ENCODE results near the gene EVC2. TPM values are rescaled to one million over a fixed set of nuclear protein-coding genes. Genes with fewer than 3 reads are reported as not detected.

The EVC2 gene
- total RNA-seq, 2 experiments from 2014 or later, result 0.82 to 0.89 TPM

DNA sequence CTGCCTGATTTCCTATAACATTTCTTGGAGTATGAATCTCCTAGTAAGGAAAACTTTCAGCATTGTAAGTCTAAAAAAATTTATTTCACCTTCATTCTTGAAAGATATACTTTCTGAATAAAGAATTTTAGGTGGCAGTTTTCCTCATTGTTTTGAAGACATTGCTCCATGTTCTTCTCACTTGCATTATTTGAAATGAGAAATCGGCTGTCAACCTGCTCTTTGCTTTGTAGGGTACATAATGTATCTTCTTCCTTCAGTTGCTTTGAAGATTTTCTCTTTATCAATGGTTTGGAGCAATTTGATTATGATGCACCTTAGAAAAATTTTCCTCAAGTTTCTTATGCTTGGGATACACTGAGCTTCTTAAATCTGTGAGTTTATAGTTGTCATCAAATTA lies 120.3 kb downstream of the EVC2 start:
- CTCF ChIA-PET, result no interaction called here
- POLR2A ChIA-PET, result no interaction called here

DNA sequence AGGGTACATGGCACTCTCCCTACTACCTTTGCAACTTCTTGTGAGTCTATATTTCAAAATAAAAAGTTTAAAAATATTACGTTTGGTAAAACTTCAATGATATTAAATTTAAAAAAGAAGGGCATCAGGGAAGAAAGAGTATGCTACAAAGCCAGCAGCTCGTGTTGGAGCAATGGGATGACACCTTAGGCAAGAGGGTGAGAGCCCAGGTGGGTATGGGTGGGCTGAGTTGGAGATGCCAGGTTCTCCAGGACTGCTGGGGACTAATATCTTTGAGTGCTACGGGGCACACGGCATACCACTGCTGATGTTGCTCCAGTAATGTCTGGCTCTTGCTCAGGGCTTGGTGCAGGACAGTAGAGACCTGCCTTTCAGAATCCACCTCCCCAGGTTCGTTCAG lies 132.4 kb downstream of the EVC2 start:
- CTCF ChIA-PET, result no interaction called here
- POLR2A ChIA-PET, result no interaction called here

- ChIA-PET CTCF (interaction anchor here (0.5 kb wide), 1 partner anchor 37 kb away, joined by 3 read pairs; no protein-coding TSS in a partner anchor), POLR2A (no interaction called here)
These were observed 134.0 kb downstream of the EVC2 start for GRCh38 chr4:5574386-5574785.

- CTCF ChIA-PET, result no interaction called here
- POLR2A ChIA-PET, result no interaction called here
These were observed 134.4 kb downstream of the EVC2 start for GRCh38 chr4:5573965-5574364.

DNA sequence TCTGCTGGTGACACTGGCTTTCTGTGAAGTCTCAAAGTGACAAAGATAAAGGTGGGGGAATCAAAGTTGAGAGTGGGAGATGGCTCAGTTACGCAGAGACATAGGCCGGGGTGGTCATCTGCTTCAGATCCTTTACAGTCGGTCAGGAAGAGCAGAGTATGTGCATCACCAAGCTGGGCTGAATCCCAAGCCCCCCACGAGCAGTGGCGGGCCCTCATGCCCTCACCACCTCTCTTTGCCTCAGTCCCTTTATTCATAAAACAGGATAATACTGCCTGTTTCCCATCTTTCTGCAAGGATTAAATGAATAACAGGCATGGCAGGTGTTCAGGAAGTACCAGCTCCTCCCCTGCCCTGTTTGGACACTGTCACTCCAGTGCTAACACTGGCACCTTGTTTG lies 135.6 kb downstream of the EVC2 start:
- CTCF ChIA-PET, result no interaction called here
- POLR2A ChIA-PET, result no interaction called here

- POLR2A ChIA-PET, result no interaction called here
- CTCF ChIA-PET, result no interaction called here
These were observed 136.2 kb downstream of the EVC2 start for GRCh38 chr4:5572114-5572513.

GRCh38 chr4:5571646-5572045 lies 136.7 kb downstream of the EVC2 start:
- POLR2A ChIA-PET, result no interaction called here
- CTCF ChIA-PET, result no interaction called here

DNA sequence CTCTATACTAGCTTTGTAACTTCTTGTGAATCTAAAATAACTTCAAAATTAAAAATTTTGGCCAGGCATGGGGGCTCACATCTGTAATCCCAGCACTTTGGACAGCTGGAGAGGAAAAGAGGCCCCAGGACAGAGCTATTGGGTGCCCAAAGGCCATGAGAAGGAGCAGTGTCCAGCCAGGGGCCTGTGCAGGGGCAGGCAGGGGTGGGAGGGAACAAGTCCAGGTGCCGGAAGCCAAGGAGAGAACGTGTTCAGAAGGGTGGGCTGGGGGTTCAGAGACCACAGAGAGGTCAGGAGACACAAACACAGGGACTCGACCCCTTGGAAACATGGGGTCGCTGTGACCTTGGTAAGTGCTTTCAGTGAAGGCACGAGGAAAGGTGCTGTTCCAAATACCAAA lies 138.9 kb downstream of the EVC2 start:
- ChIA-PET CTCF (no interaction called here), POLR2A (no interaction called here)

DNA sequence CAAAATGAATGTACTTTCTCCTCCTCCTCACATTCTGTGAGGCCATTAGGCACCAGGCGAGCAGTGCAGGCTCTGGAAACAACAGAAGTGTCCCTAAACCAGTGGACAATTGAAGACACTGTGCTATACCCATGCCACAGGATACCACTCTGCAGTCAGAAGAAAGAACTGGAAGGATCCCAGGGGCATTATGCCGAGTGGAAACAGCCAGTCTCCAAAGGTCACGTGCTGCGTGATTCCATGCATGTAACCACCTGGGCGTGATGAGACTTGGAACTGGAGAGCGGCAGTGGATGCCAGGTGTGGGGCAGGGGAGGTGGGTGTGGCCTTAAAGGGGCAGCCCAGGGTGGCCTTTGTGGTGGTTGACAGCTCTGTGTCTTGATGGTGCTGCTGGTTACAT lies 139.4 kb downstream of the EVC2 start:
- POLR2A ChIA-PET, result no interaction called here
- CTCF ChIA-PET, result no interaction called here

DNA sequence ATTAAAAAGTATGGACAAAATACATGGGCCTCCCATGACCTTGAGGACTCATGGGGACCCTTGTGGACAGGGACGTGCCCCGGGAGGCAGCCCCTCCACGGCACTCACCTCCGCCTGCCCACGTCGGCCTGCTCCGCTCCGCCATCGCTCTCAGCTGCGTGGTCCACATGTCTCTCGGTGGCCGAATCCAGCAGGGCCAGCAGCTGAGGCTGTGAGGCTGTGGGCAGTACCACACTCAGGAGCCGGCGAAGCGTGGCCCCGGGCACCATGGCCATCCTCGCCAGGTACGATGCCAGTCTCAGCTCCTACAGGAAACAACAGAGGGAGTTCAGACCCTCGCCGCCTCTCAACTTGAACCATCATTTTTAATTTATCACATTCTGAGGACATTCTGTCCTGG lies 140.0 kb downstream of the EVC2 start:
- ChIA-PET CTCF (no interaction called here), POLR2A (no interaction called here)

GRCh38 chr4:5566991-5567390 lies 141.4 kb downstream of the EVC2 start:
- POLR2A ChIA-PET, result no interaction called here
- CTCF ChIA-PET, result no interaction called here

DNA sequence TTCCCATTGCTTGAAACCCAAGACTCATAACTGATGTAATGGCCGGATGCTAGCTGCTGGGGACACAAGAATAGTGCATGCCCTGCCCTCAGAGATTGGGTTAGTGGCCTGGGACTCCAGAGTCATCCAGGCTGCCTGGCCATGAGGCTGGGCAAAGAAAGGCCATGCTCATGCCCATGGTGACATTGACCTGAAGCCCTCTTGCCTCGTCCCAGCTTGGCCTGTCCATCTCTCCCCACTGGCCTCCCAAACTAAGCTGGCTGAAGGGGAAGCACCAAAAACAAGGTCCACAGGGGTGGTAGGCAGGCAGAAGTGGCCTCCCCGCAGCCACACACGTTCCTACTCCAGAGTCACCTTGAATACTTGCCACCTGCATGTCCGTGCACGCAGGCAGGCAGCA lies 141.8 kb downstream of the EVC2 start:
- ChIA-PET CTCF (no interaction called here), POLR2A (no interaction called here)

DNA sequence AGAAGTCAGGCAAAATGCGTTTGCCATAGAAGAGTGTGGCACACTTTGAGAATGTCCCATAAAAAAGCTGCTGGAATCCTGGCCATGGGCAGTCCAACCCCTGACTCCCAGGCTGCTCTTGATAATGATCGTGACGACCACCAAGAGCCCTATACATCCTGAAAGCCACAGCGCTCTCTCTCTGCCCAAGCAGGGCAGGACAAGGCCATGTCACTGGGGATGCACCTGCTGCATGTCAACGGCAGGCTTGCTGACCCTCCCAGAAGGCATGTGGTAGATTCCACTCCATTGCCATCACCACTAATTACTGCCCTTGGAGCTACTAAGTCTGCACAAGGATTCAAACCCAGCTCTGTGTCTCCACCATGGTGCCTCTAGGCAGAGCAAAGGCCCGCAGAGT lies 144.5 kb downstream of the EVC2 start:
- ChIA-PET CTCF (no interaction called here), POLR2A (no interaction called here)

DNA sequence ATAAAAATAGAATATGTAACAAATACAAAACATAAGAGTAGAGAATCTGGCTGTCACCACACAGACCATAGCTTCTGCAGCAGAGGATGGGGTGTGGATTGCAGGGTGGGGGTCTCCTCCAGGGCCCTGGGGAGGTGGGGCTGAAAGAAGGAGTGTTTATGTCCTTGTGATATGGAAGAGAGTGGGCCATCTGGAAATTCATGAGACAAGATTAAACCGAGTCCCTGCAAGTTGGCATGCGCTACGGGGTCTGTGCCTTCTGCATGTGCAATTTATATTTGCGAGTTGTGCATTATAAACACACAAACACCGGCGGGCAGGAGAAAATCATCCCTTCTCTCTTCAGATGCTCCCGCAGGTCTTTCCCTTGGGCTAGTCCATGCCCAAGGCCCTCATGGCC lies 145.9 kb downstream of the EVC2 start:
- POLR2A ChIA-PET, result no interaction called here
- CTCF ChIA-PET, result no interaction called here

DNA sequence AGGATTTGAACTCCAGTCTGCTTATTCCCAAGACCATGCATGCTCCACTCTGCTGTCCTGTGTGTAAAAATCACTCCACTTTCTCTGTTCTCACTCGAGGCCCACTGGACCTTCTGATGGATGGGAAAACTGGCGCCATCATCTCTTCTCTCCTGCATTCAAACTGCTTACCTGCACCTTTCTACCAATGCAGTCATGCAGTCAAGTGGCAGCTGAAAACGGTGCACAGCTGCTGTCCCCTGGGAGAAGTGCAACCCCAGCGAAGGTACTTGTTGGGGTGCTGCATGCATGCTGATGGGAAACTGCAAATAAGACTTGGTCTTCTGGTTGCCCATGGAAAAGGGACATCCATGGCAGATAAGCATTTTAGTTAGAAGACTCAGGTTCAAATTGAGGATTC lies 147.1 kb downstream of the EVC2 start:
- ChIA-PET CTCF (no interaction called here), POLR2A (no interaction called here)

- POLR2A ChIA-PET, result no interaction called here
- CTCF ChIA-PET, result no interaction called here
These were observed 149.9 kb downstream of the EVC2 start for GRCh38 chr4:5558502-5558901.

- ChIA-PET POLR2A (no interaction called here), CTCF (no interaction called here)
These were observed 154.0 kb downstream of the EVC2 start for GRCh38 chr4:5554376-5554775.

- CTCF ChIA-PET, result no interaction called here
- POLR2A ChIA-PET, result no interaction called here
These were observed 154.6 kb downstream of the EVC2 start for GRCh38 chr4:5553801-5554200.

DNA sequence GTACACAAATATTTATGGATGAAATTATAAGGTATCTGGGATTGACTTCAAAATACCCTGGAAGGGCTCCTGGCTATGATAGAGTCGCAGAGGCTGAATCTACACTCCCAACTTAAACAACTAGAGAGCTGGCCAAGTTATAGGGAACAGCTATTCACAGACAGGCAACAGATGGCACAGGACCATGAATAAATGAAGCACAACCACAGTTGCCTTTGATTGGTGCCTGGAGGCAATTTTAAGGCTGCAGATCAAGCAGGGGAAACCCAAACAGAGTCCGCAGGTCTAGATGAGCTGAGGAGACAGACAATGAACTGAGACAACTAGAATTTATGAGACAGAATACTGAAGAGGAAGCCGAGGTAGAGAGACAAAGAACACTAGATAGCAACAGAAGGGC lies 155.9 kb downstream of the EVC2 start:
- POLR2A ChIA-PET, result no interaction called here
- CTCF ChIA-PET, result no interaction called here

DNA sequence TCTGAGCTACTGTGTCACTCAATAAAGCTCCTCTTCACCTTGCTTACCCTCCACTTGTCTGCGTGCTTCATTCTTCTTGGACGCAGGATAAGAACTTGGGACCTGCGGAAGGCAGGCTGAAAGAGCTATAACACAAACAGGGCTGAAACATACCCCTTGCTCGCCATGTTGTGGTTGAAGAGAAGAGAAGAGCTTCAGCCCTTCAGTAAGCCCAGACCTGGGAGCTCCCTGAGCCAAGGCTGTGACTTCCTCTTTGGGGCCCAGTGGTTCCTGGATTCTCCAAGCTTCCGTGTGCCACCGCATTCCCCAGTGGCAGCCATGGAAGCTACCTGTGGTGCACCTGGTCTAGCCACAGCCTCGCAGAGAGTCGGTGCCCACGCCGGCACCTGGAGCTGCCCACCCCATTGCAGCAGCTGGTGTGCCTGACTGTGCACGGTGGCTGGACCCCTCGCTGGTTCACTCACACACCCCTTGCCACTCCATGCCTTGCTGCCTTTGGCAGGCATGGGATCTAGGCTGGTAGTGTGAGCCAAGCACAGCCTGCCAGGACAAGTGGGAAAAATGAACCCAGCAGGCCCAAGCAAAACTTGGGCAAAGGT lies 160.6 kb downstream of the EVC2 start:
- POLR2A ChIA-PET, result no interaction called here
- CTCF ChIA-PET, result no interaction called here

DNA sequence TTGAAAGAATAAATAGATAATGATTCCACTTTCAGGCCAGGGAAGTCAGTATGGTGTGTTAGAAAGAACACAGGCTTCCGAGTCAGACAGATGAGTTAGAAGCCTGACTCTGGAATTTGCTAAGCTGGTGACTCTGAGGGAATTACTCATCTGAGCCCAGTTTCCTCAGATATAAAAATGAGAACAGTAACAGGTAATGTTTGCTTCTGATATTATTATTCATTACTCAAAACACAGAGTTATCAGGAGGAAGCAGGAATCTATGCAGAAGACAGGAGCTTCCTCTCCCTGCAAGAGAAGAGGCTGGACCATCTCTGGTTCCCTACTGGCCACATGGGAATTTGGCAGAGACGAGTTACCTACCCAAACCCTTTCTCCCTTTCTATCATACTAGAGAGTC lies 163.1 kb downstream of the EVC2 start:
- POLR2A ChIA-PET, result no interaction called here
- CTCF ChIA-PET, result no interaction called here

DNA sequence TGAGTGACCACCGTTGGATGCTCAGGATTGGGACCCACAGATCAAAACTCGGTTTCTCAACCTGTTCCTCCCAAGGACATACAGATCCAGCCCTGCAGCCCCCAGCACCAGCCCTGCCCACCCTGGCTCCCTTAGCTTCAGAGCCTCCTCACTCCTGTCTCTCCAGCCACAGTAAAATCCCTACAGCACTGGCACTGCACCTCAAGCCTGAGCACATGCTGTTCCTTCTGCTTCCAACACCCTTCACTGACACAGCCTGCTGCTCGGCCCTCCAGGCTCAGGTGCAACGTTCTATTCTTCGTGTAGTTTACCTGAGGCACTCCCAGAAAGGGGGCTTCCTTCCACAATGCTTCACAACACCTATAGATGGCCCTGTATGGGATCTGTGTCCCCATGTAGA lies 163.6 kb downstream of the EVC2 start:
- ChIA-PET CTCF (no interaction called here), POLR2A (no interaction called here)

GRCh38 chr4:5543681-5544080 lies 164.7 kb downstream of the EVC2 start:
- ChIA-PET CTCF (no interaction called here), POLR2A (no interaction called here)
